Panc1 (cell line): Measurements from ENCODE around the gene KAZN. TPM values are rescaled to one million over a fixed set of nuclear protein-coding genes. Genes with fewer than 3 reads are reported as not detected.

Experiments used
- ATAC-seq: fragments of 200-7000 bp; cut with Tn5 transposase; 2 replicates; pipeline ENCODE4 v1.9.1; 2020; ENCODE audit warnings: mild to moderate bottlenecking, moderate library complexity
- BruUV-seq: library from RNA; stranded (reverse); fragments of 400-500 nt; replicated peaks from 2 replicates; lab custom pipeline; 2021; lab: Mats Ljungman, UMichigan
- CTCF ChIA-PET: fragments of 300-600 bp; sonication (Branson Sonifier 250); formaldehyde crosslinking; loops from one replicate; lab custom pipeline; 2022; ENCODE audit warnings: antibody characterized with exemption; lab: Charles Lee
- POLR2A ChIA-PET: fragments of 300-600 bp; sonication (Branson Sonifier 250); formaldehyde crosslinking; loops from one replicate; lab custom pipeline; 2022; ENCODE audit warnings: antibody characterized with exemption; lab: Charles Lee
- DNase-seq: peaks from one replicate; pipeline ENCODE4 v3.0.0-alpha.2; 2010; ENCODE audit warnings: low read depth, low spot score
- H3K27ac ChIP-seq: 2 replicates; pipeline ENCODE4 v1.5.1; 2011; ENCODE audit warnings: mild to moderate bottlenecking, low read length, inconsistent platforms
- H3K27me3 ChIP-seq: fragments of 200-500 bp; sonication (Bioruptor generic); 2 replicates; pipeline ENCODE4 v1.6.0; 2014; ENCODE audit warnings: low read length, inconsistent platforms; ENCODE audit not compliant: control insufficient read depth, insufficient read depth
- H3K36me3 ChIP-seq: fragments of 200-500 bp; sonication (Bioruptor generic); 2 replicates; pipeline ENCODE4 v1.5.1; 2014; ENCODE audit warnings: inconsistent platforms, mild to moderate bottlenecking, low read length, moderate library complexity; ENCODE audit not compliant: control insufficient read depth, insufficient read depth
- H3K4me1 ChIP-seq: 2 replicates; pipeline ENCODE4 v1.5.1; 2011; ENCODE audit warnings: inconsistent platforms, mild to moderate bottlenecking, low read length, moderate library complexity; ENCODE audit not compliant: control insufficient read depth, insufficient read depth
- H3K4me3 ChIP-seq, 2 experiments: 2 replicates each; pipeline ENCODE4 v1.5.1; 2011 to 2012; ENCODE audit warnings: low read depth in 2 of 2, low read length in 2 of 2, mild to moderate bottlenecking in 2 of 2, inconsistent platforms in 1 of 2, moderate library complexity in 1 of 2
- H3K9me3 ChIP-seq: fragments of 200-500 bp; sonication (Bioruptor generic); 2 replicates; pipeline ENCODE4 v1.5.1; 2014; ENCODE audit warnings: low read depth, mild to moderate bottlenecking, inconsistent platforms, low read length, moderate library complexity; ENCODE audit not compliant: control insufficient read depth, insufficient read depth
- CTCF ChIP-seq: fragments of 450-650 bp; IDR thresholded peaks from 2 replicates; pipeline ENCODE4 v1.5.1; 2017; ENCODE audit warnings: mild to moderate bottlenecking
- POLR2AphosphoS5 ChIP-seq: IDR thresholded peaks from 2 replicates; pipeline ENCODE4 v1.6.1; 2012; ENCODE audit warnings: mild to moderate bottlenecking, low read depth, low read length, moderate library complexity
- REST ChIP-seq, 2 experiments: IDR thresholded peaks; 2 replicates each; pipeline ENCODE4 v1.6.1; 2011 to 2012; ENCODE audit warnings: low read depth in 2 of 2, control low read depth in 1 of 2, low read length in 1 of 2, mild to moderate bottlenecking in 1 of 2, moderate library complexity in 1 of 2; ENCODE audit not compliant: insufficient read depth in 1 of 2
- SIN3A ChIP-seq: IDR thresholded peaks from 2 replicates; pipeline ENCODE4 v1.6.1; 2012; ENCODE audit warnings: low read depth, mild to moderate bottlenecking, low read length, moderate library complexity, borderline replicate concordance; ENCODE audit not compliant: insufficient read depth
- TCF7L2 ChIP-seq: IDR thresholded peaks from 2 replicates; pipeline ENCODE4 v1.6.1; 2011; ENCODE audit warnings: mild to moderate bottlenecking, low read depth, low read length, inconsistent platforms
- in situ Hi-C: cut with HindIII; loops from 2 replicates; pipeline ENCODE4 v1.10.0; 2016; ENCODE audit warnings: low sequenced_read_pairs, low pct_unique_long_range_greater_than_20kb
- intact Hi-C: fragments of 100-400 bp; cut with micrococcal nuclease; formaldehyde crosslinking; loops from one replicate; pipeline ENCODE4 v1.10.0; 2022; ENCODE audit not compliant: unreplicated experiment
- total RNA-seq: library from RNA; stranded (reverse); gene quantifications from one replicate; pipeline ENCODE4 v1.2.1, GENCODE V29; 2021; ENCODE audit not compliant: unreplicated experiment

The KAZN gene
- total RNA-seq, 1 experiment from 2014 or later, result 6.6 TPM

DNA sequence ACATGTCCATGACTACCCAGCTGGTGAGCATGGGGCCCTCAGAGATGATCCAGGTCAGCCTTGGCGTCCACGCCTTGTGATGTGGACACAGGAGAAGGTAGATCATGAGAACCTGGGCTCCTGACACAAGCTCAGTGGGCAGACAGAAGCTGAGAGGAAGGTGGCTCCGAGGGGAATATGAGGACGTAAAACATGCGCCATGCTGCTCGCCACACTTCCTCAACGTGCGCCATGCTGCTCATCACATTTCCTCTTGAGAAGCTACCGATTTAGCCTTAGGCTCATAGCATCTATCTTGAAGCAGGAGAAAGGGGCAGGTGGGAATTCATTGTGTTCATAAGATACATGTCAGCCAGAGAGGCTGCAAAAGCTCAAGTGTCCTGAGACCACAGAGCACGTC is 176.9 kb downstream of the KAZN start:
- CTCF ChIA-PET, result no interaction called here
- TF ChIP-seq CTCF (no peak), REST (IDR thresholded peaks at IDR 0.05; ENCODE audit: insufficient read depth in 1 of 2, low read depth in 2 of 2, low read length in 1 of 2) (no peak), TCF7L2 (no peak), SIN3A (no peak), POLR2AphosphoS5 (no peak)
- BruUV-seq, result no TSS peak
- Histone ChIP-seq H3K4me3 (no peak overlapping the region), H3K27me3 (no peaks in the 10 kb centered on the region), H3K36me3 (no peaks in the 10 kb centered on the region), H3K9me3 (no peaks in the 10 kb centered on the region), H3K27ac (no peak overlapping the region), H3K4me1 (no peaks in the 10 kb centered on the region)
- DNase-seq (no peak), ATAC-seq (no peak)
- intact Hi-C loops (no loop called here), in situ Hi-C loops (no loop called here)
- POLR2A ChIA-PET, result interaction anchor here (0.5 kb wide), 1 partner anchor 54 kb away, joined by 5 read pairs; no protein-coding TSS in a partner anchor

GRCh38 chr1:14777516-14778506 is 179.3 kb downstream of the KAZN start:
- no peaks in the 10 kb centered on the region for H3K27me3 ChIP-seq
- H3K27ac ChIP-seq, result no peak overlapping the region
- ChIA-PET POLR2A (no interaction called here), CTCF (interaction anchor here (0.7 to 1.1 kb wide), 2 partner anchors 145 to 250 kb away, joined by 3 to 10 read pairs; no protein-coding TSS in a partner anchor)
- no TSS peak for BruUV-seq
- no peak overlapping the region for H3K4me3 ChIP-seq
- DNase-seq (no peak), ATAC-seq (no peak)
- H3K36me3 ChIP-seq, result no peaks in the 10 kb centered on the region
- no peaks in the 10 kb centered on the region for H3K9me3 ChIP-seq
- TF ChIP-seq SIN3A (no peak), REST (IDR thresholded peaks at IDR 0.05; ENCODE audit: insufficient read depth in 1 of 2, low read depth in 2 of 2, low read length in 1 of 2) (no peak), POLR2AphosphoS5 (no peak), CTCF (no peak), TCF7L2 (no peak)
- intact Hi-C loops, result no loop called here
- in situ Hi-C loops, result no loop called here
- no peaks in the 10 kb centered on the region for H3K4me1 ChIP-seq
